H9 (cell line): ENCODE measurements around the gene SPATA31D4. TPM values are rescaled to one million over a fixed set of nuclear protein-coding genes. Genes with fewer than 3 reads are reported as not detected.
A peak's percentile ranks its signal among the peaks of the same experiment; 100 is the strongest.

Experiments used
- DNase-seq: peaks from one replicate; pipeline ENCODE4 v3.0.0-alpha.2; 2017
- H2AFZ ChIP-seq: one replicate; pipeline ENCODE4 v1.6.1; 2013; ENCODE audit warnings: mild to moderate bottlenecking, low read length, control low read depth, moderate library complexity
- H2AK5ac ChIP-seq: 2 replicates; pipeline ENCODE4 v1.6.1; 2013; ENCODE audit warnings: low read length, control low read depth, mixed read lengths; ENCODE audit not compliant: insufficient read length
- H2BK120ac ChIP-seq: one replicate; pipeline ENCODE4 v1.6.1; 2013; ENCODE audit warnings: low read depth, mild to moderate bottlenecking, low read length, control low read depth, inconsistent platforms; ENCODE audit not compliant: poor library complexity, severe bottlenecking
- H2BK12ac ChIP-seq: 2 replicates; pipeline ENCODE4 v1.6.1; 2013; ENCODE audit warnings: low read length, control low read depth, mixed read lengths, low read depth; ENCODE audit not compliant: insufficient read length
- H2BK15ac ChIP-seq: 2 replicates; pipeline ENCODE4 v1.6.1; 2013; ENCODE audit warnings: low read depth, low read length, control low read depth
- H2BK20ac ChIP-seq: one replicate; pipeline ENCODE4 v1.6.1; 2013; ENCODE audit warnings: low read depth, mild to moderate bottlenecking, low read length, control low read depth, inconsistent platforms; ENCODE audit not compliant: poor library complexity, severe bottlenecking
- H2BK5ac ChIP-seq: 2 replicates; pipeline ENCODE4 v1.6.1; 2013; ENCODE audit warnings: low read length, control low read depth, mixed read lengths; ENCODE audit not compliant: insufficient read length
- H3K14ac ChIP-seq: 2 replicates; pipeline ENCODE4 v1.6.1; 2013; ENCODE audit warnings: low read length, control low read depth; ENCODE audit not compliant: insufficient read depth
- H3K18ac ChIP-seq: 2 replicates; pipeline ENCODE4 v1.6.1; 2013; ENCODE audit warnings: low read depth, mild to moderate bottlenecking, mixed read lengths, low read length, control low read depth; ENCODE audit not compliant: insufficient read length
- H3K23ac ChIP-seq: 2 replicates; pipeline ENCODE4 v1.6.1; 2013; ENCODE audit warnings: low read length, control low read depth, mixed read lengths, low read depth; ENCODE audit not compliant: insufficient read length
- H3K23me2 ChIP-seq: 2 replicates; pipeline ENCODE4 v1.6.1; 2013; ENCODE audit warnings: low read depth, mild to moderate bottlenecking, mixed read lengths, low read length, control low read depth; ENCODE audit not compliant: insufficient read length, poor library complexity, severe bottlenecking
- H3K27ac ChIP-seq: 2 replicates; pipeline ENCODE4 v1.5.1; 2013; ENCODE audit warnings: low read length, control low read depth, mixed read lengths, low read depth; ENCODE audit not compliant: insufficient read length
- H3K27me3 ChIP-seq: 2 replicates; pipeline ENCODE4 v1.6.1; 2013; ENCODE audit warnings: low read length, control low read depth, inconsistent platforms; ENCODE audit not compliant: insufficient read depth
- H3K4ac ChIP-seq: 2 replicates; pipeline ENCODE4 v1.6.1; 2013; ENCODE audit warnings: low read depth, mild to moderate bottlenecking, control low read depth, inconsistent platforms, low read length, moderate library complexity
- H3K4me1 ChIP-seq: 2 replicates; pipeline ENCODE4 v1.6.1; 2013; ENCODE audit warnings: low read length, control low read depth, inconsistent platforms; ENCODE audit not compliant: insufficient read depth
- H3K4me2 ChIP-seq: 2 replicates; pipeline ENCODE4 v1.6.1; 2013; ENCODE audit warnings: low read length, control low read depth, mixed read lengths; ENCODE audit not compliant: insufficient read length, insufficient read depth
- H3K56ac ChIP-seq: 2 replicates; pipeline ENCODE4 v1.6.1; 2013; ENCODE audit warnings: low read depth, mild to moderate bottlenecking, mixed read lengths, low read length, control low read depth; ENCODE audit not compliant: insufficient read length
- H3K79me1 ChIP-seq: 2 replicates; pipeline ENCODE4 v1.6.1; 2013; ENCODE audit warnings: low read depth, mild to moderate bottlenecking, moderate library complexity, low read length, control low read depth, inconsistent platforms; ENCODE audit not compliant: insufficient read depth, poor library complexity, severe bottlenecking
- H3K79me2 ChIP-seq: 2 replicates; pipeline ENCODE4 v1.6.1; 2013; ENCODE audit warnings: low read length, control low read depth, inconsistent platforms; ENCODE audit not compliant: insufficient read depth
- H3K9ac ChIP-seq: 2 replicates; pipeline ENCODE4 v1.6.1; 2013; ENCODE audit warnings: low read length, control low read depth, mixed read lengths; ENCODE audit not compliant: insufficient read length; ENCODE audit errors: extremely low read depth
- H3K9me3 ChIP-seq: one replicate; pipeline ENCODE4 v1.6.1; 2013; ENCODE audit warnings: low read depth, low read length, inconsistent platforms; ENCODE audit not compliant: control insufficient read depth
- H3T11ph ChIP-seq: one replicate; pipeline ENCODE4 v1.6.1; 2013; ENCODE audit warnings: mild to moderate bottlenecking, low read length, control low read depth, inconsistent platforms
- H4K20me1 ChIP-seq: one replicate; pipeline ENCODE4 v1.6.1; 2013; ENCODE audit not compliant: control insufficient read depth, insufficient read length, insufficient read depth
- H4K5ac ChIP-seq: 2 replicates; pipeline ENCODE4 v1.6.1; 2013; ENCODE audit warnings: low read depth, mild to moderate bottlenecking, mixed read lengths, low read length, control low read depth; ENCODE audit not compliant: insufficient read length
- H4K8ac ChIP-seq: replicated peaks from 2 replicates; pipeline ENCODE4 v1.6.1; 2013; ENCODE audit warnings: low read length, control low read depth, mixed read lengths, low read depth; ENCODE audit not compliant: insufficient read length
- H4K91ac ChIP-seq: 2 replicates; pipeline ENCODE4 v1.6.1; 2013; ENCODE audit warnings: low read depth, mild to moderate bottlenecking, moderate library complexity, mixed read lengths, low read length, control low read depth; ENCODE audit not compliant: insufficient read length
- H3K27ac Mint-ChIP-seq, 3 experiments: 2 replicates in 2 of 3; 3 replicates in 1 of 3; pipeline ENCODE4 v1.8.0; 2020 to 2021; ENCODE audit warnings: mixed read lengths in 3 of 3, mild to moderate bottlenecking in 1 of 3, moderate library complexity in 1 of 3
- H3K27me3 Mint-ChIP-seq: 2 replicates; pipeline ENCODE4 v1.8.0; 2021; ENCODE audit warnings: low read depth, mild to moderate bottlenecking, moderate library complexity, mixed read lengths
- H3K36me3 Mint-ChIP-seq, 3 experiments: 2 replicates in 2 of 3; 3 replicates in 1 of 3; pipeline ENCODE4 v1.8.0; 2020 to 2021; ENCODE audit warnings: low read depth in 3 of 3, mixed read lengths in 3 of 3; ENCODE audit not compliant: insufficient read depth in 1 of 3
- H3K4me1 Mint-ChIP-seq, 2 experiments: 2 replicates each; pipeline ENCODE4 v1.8.0; 2020; ENCODE audit warnings: mixed read lengths in 2 of 2
- H3K4me3 Mint-ChIP-seq, 2 experiments: 2 replicates in 1 of 2; 3 replicates in 1 of 2; pipeline ENCODE4 v1.8.0; 2020 to 2021; ENCODE audit warnings: mild to moderate bottlenecking in 2 of 2, mixed read lengths in 2 of 2, moderate library complexity in 1 of 2
- H3K9me3 Mint-ChIP-seq, 2 experiments: 2 replicates in 1 of 2; 3 replicates in 1 of 2; pipeline ENCODE4 v1.8.0; 2020; ENCODE audit warnings: mild to moderate bottlenecking in 2 of 2, mixed read lengths in 2 of 2, moderate library complexity in 1 of 2
- CTCF ChIP-seq: fragments of 200-600 bp; sonication (generic); conservative IDR thresholded peaks from 3 replicates; pipeline ENCODE4 v1.8.0; 2021; ENCODE audit warnings: antibody characterized with exemption, mild to moderate bottlenecking
- WGBS: extraction: QIAGEN DNeasy Blood & Tissue Kit; methylation state at CpG from one replicate; pipeline ENCODE4 v1.1.7; 2013; ENCODE audit warnings: missing lambda C conversion rate, low lambda C conversion rate, mixed read lengths; ENCODE audit not compliant: insufficient read length; ENCODE audit errors: extremely low coverage; 5-methylcytosine and 5-hydroxymethylcytosine counted together
- total RNA-seq: library from RNA; stranded (reverse); gene quantifications from 2 replicates; pipeline ENCODE4 v1.2.1, GENCODE V29; 2021

SPATA31D4 gene
- total RNA-seq, 1 experiment from 2014 or later = not detected

GRCh38 chr9:81898851-81899250 lies 29.4 kb upstream of the SPATA31D4 start:
- Histone ChIP-seq H2AFZ (no peak overlapping the region), H4K20me1 (no peaks in the 10 kb centered on the region), H2BK20ac (no peak overlapping the region), H3K79me2 (no peaks in the 10 kb centered on the region), H3K18ac (no peak overlapping the region), H3K9me3 (no peaks in the 10 kb centered on the region), H2AK5ac (no peak overlapping the region), H2BK15ac (no peak overlapping the region), H3K4me2 (no peak overlapping the region), H3K4ac (no peak overlapping the region), H3K14ac (no peak overlapping the region), H4K91ac (no peak overlapping the region), H3K27me3 (no peaks in the 10 kb centered on the region), H2BK12ac (no peak overlapping the region), H3K4me1 (no peaks in the 10 kb centered on the region; the same call in 1 of the 2 replicates), H3K79me1 (no peaks in the 10 kb centered on the region), H3K27ac (no peak overlapping the region), H2BK120ac (no peak overlapping the region), H3K9ac (no peak overlapping the region), H2BK5ac (no peak overlapping the region), H3K23ac (no peak overlapping the region), H4K5ac (no peak overlapping the region), H3K56ac (no peak overlapping the region), H3T11ph (no peak overlapping the region), H4K8ac (no peak overlapping the region), H3K23me2 (no peaks in the 10 kb centered on the region)
- Mint-ChIP-seq H3K9me3 (peaks cover 2% of the 10 kb centered on the region in 2 experiments; a peak in 3 of 5 replicates), H3K4me3 (no peak overlapping the region), H3K27me3 (no peaks in the 10 kb centered on the region), H3K4me1 (peaks cover 6 to 12% of the 10 kb centered on the region in 2 experiments; a peak in 2 of 4 replicates), H3K27ac (peak overlapping the region in 2 of 3 experiments; percentile 22 to 63; a peak in 4 of 7 replicates), H3K36me3 (no peaks in the 10 kb centered on the region)
- no peak for DNase-seq
- TF ChIP-seq CTCF = no peak
- no CpG with 5 or more reads among the region's 1 CpG for WGBS
